Loucy (cell line): ENCODE measurements around the gene FHIT.

Source experiments
- H2AFZ ChIP-seq: fragments of 200-600 bp; sonication (generic); 2 replicates; pipeline ENCODE4 v1.6.0; 2016; ENCODE audit warnings: antibody characterized with exemption, mild to moderate bottlenecking, low read length, moderate library complexity
- H3F3A ChIP-seq: fragments of 200-600 bp; 2 replicates; pipeline ENCODE4 v1.6.0; 2016; ENCODE audit warnings: antibody characterized with exemption, low read depth, mild to moderate bottlenecking
- H3K27me3 ChIP-seq: fragments of 200-600 bp; sonication (generic); 2 replicates; pipeline ENCODE4 v1.6.1; 2014; ENCODE audit warnings: low read length, mild to moderate bottlenecking; ENCODE audit not compliant: insufficient read depth, poor library complexity, severe bottlenecking
- H3K36me3 ChIP-seq: fragments of 200-600 bp; sonication (generic); 2 replicates; pipeline ENCODE4 v1.6.1; 2016; ENCODE audit warnings: low read length; ENCODE audit not compliant: insufficient read depth
- H3K4me1 ChIP-seq: fragments of 200-600 bp; sonication (generic); 2 replicates; pipeline ENCODE4 v1.5.1; 2014; ENCODE audit warnings: low read length, mild to moderate bottlenecking; ENCODE audit not compliant: insufficient read depth, poor library complexity, severe bottlenecking
- H3K4me2 ChIP-seq: fragments of 200-600 bp; sonication (generic); 2 replicates; pipeline ENCODE4 v1.6.0; 2014; ENCODE audit warnings: antibody characterized with exemption, low read length, low read depth, mild to moderate bottlenecking; ENCODE audit not compliant: poor library complexity, severe bottlenecking
- H3K4me3 ChIP-seq: fragments of 200-600 bp; sonication (generic); 2 replicates; pipeline ENCODE4 v1.5.1; 2014; ENCODE audit warnings: low read length, mild to moderate bottlenecking, mixed read lengths; ENCODE audit not compliant: poor library complexity, severe bottlenecking
- H3K79me2 ChIP-seq: fragments of 200-600 bp; sonication (generic); 2 replicates; pipeline ENCODE4 v1.6.1; 2014; ENCODE audit warnings: low read length; ENCODE audit not compliant: insufficient read depth
- H3K9ac ChIP-seq: fragments of 200-600 bp; sonication (generic); 2 replicates; pipeline ENCODE4 v1.6.0; 2014; ENCODE audit warnings: mild to moderate bottlenecking, low read depth, low read length, moderate library complexity; ENCODE audit not compliant: poor library complexity, severe bottlenecking
- H3K9me2 ChIP-seq: fragments of 200-600 bp; sonication (generic); replicated peaks from 2 replicates; pipeline ENCODE4 v1.6.1; 2016; ENCODE audit warnings: low read depth, low read length, mixed read lengths
- H3K9me3 ChIP-seq: fragments of 200-600 bp; sonication (generic); 2 replicates; pipeline ENCODE4 v1.6.1; 2014; ENCODE audit warnings: mild to moderate bottlenecking, antibody characterized with exemption, low read length, low read depth; ENCODE audit not compliant: insufficient read depth
- H4K20me1 ChIP-seq: fragments of 200-600 bp; sonication (generic); 2 replicates; pipeline ENCODE4 v1.6.0; 2014; ENCODE audit warnings: antibody characterized with exemption, low read length, mild to moderate bottlenecking; ENCODE audit not compliant: insufficient read depth, poor library complexity, severe bottlenecking
- EZH2phosphoT487 ChIP-seq: fragments of 200-600 bp; IDR thresholded peaks from 2 replicates; pipeline ENCODE4 v1.6.1; 2018; ENCODE audit warnings: antibody characterized with exemption, mild to moderate bottlenecking, moderate library complexity, borderline replicate concordance
- TF ChIP-seq, protein P1 (sequence below): fragments of 200-600 bp; sonication (generic); conservative IDR thresholded peaks from 2 replicates; pipeline ENCODE4 v1.5.1; 2014; ENCODE audit warnings: mild to moderate bottlenecking, antibody characterized with exemption, low read length

Gene FHIT

GRCh38 chr3:59788133-59788532 lies 1463.1 kb downstream of the FHIT start:
- Histone ChIP-seq H3F3A (no peaks in the 10 kb centered on the region), H3K9me2 (no peaks in the 10 kb centered on the region), H3K9me3 (no peaks in the 10 kb centered on the region), H2AFZ (0 out of 2 replicates have a peak overlapping the region, but pooled peaks have one; percentile 4), H3K9ac (no peak overlapping the region), H4K20me1 (no peaks in the 10 kb centered on the region), H3K79me2 (no peaks in the 10 kb centered on the region), H3K27me3 (no peaks in the 10 kb centered on the region), H3K36me3 (no peaks in the 10 kb centered on the region), H3K4me2 (no peak overlapping the region), H3K4me1 (peaks cover 49% of the 10 kb centered on the region), H3K4me3 (no peak overlapping the region)
- no peak for TF ChIP-seq EZH2phosphoT487
- TF ChIP-seq, protein P1, sequence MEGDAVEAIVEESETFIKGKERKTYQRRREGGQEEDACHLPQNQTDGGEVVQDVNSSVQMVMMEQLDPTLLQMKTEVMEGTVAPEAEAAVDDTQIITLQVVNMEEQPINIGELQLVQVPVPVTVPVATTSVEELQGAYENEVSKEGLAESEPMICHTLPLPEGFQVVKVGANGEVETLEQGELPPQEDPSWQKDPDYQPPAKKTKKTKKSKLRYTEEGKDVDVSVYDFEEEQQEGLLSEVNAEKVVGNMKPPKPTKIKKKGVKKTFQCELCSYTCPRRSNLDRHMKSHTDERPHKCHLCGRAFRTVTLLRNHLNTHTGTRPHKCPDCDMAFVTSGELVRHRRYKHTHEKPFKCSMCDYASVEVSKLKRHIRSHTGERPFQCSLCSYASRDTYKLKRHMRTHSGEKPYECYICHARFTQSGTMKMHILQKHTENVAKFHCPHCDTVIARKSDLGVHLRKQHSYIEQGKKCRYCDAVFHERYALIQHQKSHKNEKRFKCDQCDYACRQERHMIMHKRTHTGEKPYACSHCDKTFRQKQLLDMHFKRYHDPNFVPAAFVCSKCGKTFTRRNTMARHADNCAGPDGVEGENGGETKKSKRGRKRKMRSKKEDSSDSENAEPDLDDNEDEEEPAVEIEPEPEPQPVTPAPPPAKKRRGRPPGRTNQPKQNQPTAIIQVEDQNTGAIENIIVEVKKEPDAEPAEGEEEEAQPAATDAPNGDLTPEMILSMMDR, result no peak

- H3K9me3 ChIP-seq, result no peaks in the 10 kb centered on the region
- H3F3A ChIP-seq, result no peaks in the 10 kb centered on the region
- H3K4me1 ChIP-seq, result peaks cover 45% of the 10 kb centered on the region
- H3K9ac ChIP-seq, result no peak overlapping the region
- no peak overlapping the region for H3K4me3 ChIP-seq
- TF ChIP-seq, protein P1, result no peak
- TF ChIP-seq EZH2phosphoT487, result no peak
- no peaks in the 10 kb centered on the region for H3K27me3 ChIP-seq
- no peaks in the 10 kb centered on the region for H3K9me2 ChIP-seq
- no peaks in the 10 kb centered on the region for H3K79me2 ChIP-seq
- H4K20me1 ChIP-seq, result no peaks in the 10 kb centered on the region
- no peaks in the 10 kb centered on the region for H3K36me3 ChIP-seq
- H3K4me2 ChIP-seq, result no peak overlapping the region
- H2AFZ ChIP-seq, result no peak overlapping the region
Measured at GRCh38 chr3:59786374-59786773, 1464.9 kb downstream of the FHIT start.

DNA sequence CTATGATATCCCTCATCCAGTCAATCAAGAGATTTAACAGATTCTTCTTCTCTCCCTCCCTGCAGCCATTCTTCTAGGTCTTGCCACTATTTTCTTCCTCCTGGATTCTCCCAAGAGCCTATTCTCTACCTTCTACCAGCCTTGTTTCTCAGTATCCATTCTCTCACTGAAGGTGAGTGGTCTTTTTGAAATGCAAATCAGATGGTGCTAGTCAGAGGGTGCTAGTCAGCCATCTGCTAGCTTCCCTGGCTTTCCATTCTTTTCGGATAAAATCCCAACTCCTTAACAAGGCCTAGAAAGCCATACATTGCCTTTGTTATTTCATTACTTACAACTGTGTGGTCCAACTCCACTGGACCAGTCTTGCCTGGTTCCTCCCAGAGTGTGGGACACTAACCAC lies 1467.1 kb downstream of the FHIT start:
- Histone ChIP-seq H3K9me2 (no peaks in the 10 kb centered on the region), H3K9me3 (no peaks in the 10 kb centered on the region), H2AFZ (peak overlapping the region; percentile 48; the same call in 1 of the 2 replicates), H3K27me3 (no peaks in the 10 kb centered on the region), H3K4me2 (no peak overlapping the region), H3K36me3 (no peaks in the 10 kb centered on the region), H3K9ac (no peak overlapping the region), H3F3A (no peaks in the 10 kb centered on the region), H3K79me2 (no peaks in the 10 kb centered on the region), H3K4me1 (peaks cover 26% of the 10 kb centered on the region), H4K20me1 (no peaks in the 10 kb centered on the region), H3K4me3 (no peak overlapping the region)
- TF ChIP-seq, protein P1, result no peak
- no peak for TF ChIP-seq EZH2phosphoT487
